ENCODE data around the gene MYOM3.

MYOM3 gene

DNA sequence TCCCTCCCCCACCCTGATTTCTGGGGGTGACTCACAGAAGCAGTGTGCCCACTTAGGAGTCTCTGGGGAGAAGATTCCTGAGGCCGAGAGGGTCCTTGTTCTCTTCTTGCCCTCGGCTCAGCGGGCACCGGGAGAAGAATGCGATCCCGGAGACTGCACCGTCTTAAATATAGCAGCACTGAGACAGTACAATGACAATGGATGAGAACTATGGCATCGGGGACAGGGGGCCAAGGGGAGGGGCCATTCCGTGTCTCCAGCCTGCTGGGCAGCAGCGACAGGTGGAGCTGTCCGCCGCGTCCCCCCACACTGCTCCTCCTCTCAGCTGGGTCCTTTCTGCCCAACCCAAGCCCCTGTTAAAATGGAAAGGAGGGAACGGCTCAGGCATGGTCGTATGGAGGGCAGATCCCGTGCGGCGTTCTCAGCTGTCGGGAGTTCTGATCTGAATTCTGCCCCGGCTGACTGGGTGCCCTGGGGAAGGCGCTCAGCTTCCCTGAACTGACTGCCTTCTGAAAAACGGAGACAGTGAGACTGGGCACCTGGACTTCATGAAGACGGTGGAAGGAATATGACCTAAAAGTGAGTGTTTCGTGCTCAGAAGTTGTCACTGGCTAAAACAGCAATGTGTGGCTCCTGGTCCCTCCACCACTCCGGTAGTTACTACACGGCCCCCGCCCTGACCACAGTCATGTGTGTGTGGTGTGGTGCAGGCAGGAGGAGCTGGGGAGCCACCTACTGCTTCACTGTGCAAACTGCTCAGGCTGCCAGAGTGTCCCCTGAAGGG lies at the start of gene MYOM3:
MYOM3 (minus strand) TSS at position 140 of the 784 bp plus-strand sequence. CDS start 3,499 bp downstream, outside the sequence.
- ATAC-seq (peak; percentile 95), DNase-seq (peak; percentile 60)
- Mint-ChIP-seq H3K9me3 (no peaks in the 10 kb centered on the region), H3K36me3 (ENCODE audit: low read depth) (no peaks in the 10 kb centered on the region), H3K4me1 (peaks cover 4% of the 10 kb centered on the region), H3K27ac (no peak within 1 kb of the TSS), H3K4me3 (no peak within 1 kb of the TSS), H3K27me3 (peaks cover 17% of the 10 kb centered on the region)

DNA sequence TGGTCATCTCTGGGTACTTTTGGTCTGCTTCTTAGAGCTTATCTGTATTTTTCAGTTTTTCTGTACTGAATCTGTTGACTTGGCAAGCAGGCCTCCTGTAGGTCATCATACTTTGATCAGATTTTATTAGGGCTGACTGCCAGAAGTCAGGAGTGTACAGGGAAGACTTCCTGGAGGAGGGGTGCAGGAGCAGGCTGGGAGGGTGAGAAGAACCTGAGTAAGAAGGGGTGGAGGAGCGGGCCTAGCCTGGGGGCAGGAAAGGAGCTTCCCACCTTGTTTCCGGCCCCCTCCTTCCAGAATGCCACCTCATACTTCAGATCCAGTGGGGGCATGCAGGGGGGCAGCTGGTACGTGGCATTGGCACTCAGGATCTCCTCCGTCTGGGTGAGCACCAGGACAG lies 49.3 kb upstream of the MYOM3 start:
- Mint-ChIP-seq H3K36me3 (ENCODE audit: low read depth) (peaks cover 8% of the 10 kb centered on the region), H3K27me3 (no peaks in the 10 kb centered on the region), H3K4me3 (no peak overlapping the region), H3K4me1 (no peaks in the 10 kb centered on the region), H3K9me3 (no peaks in the 10 kb centered on the region), H3K27ac (no peak overlapping the region)
- ATAC-seq (no peak), DNase-seq (no peak)

DNA sequence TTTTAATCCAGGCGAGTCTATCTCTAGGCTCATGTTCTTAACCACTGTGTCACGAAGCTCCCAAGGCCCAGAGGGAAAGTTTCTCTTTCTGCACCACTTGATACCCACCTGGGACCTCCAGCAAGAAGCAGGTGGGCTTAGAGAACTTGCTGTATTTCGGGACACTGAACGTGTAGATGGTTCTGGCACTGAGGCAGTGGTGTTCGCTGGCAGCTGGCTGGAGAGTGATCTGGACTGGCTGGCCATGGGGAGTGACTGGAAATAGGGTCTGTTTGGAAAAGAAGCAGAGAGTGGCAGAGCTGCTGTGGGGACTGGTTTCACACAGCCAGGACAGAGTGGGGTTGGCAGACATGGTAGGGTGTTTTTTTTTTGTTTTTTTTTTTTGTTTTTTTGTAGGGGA lies 47.4 kb upstream of the MYOM3 start:
- H3K27ac Mint-ChIP-seq: no peak overlapping the region

DNA sequence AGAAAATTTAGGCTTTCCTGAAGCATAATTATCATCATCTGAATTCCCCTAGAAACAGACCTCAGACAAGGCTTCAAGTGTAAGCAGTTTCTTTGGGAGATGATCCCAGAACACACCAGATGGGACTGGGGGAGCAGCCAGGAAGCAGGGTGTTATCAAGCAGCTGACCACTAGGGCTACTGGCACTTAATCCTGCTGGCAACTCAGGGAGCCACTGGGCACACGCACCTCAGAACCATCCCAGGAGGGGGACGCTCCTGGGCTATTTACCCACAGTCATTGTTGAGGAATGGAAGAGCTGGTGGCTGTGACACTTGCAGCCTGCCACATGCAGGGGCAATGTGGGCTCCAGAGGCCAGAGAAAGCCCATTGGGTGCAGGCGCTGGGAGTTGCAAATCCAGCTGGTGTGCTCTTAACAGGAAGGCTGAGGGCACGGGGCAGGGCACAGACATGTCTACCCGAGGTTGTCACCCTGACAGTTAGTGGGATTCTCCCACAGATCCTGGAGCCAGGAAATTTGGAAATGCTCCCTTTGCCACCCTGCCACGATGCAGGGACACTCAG lies 46.1 kb upstream of the MYOM3 start:
- H3K27me3 Mint-ChIP-seq: peaks cover 3% of the 10 kb centered on the region
- peaks cover 2% of the 10 kb centered on the region for H3K36me3 Mint-ChIP-seq (ENCODE audit: low read depth)
- ATAC-seq (no peak), DNase-seq (no peak)
- H3K4me3 Mint-ChIP-seq: no peak overlapping the region
- H3K4me1 Mint-ChIP-seq: no peaks in the 10 kb centered on the region
- no peaks in the 10 kb centered on the region for H3K9me3 Mint-ChIP-seq
- no peak overlapping the region for H3K27ac Mint-ChIP-seq

More for the DNA sequence above, 47.4 kb upstream of the MYOM3 start:
- ATAC-seq (no peak), DNase-seq (no peak)
- Mint-ChIP-seq H3K36me3 (ENCODE audit: low read depth) (peaks cover 2% of the 10 kb centered on the region), H3K9me3 (no peaks in the 10 kb centered on the region), H3K4me3 (no peak overlapping the region), H3K27me3 (no peaks in the 10 kb centered on the region), H3K4me1 (no peaks in the 10 kb centered on the region)

DNA sequence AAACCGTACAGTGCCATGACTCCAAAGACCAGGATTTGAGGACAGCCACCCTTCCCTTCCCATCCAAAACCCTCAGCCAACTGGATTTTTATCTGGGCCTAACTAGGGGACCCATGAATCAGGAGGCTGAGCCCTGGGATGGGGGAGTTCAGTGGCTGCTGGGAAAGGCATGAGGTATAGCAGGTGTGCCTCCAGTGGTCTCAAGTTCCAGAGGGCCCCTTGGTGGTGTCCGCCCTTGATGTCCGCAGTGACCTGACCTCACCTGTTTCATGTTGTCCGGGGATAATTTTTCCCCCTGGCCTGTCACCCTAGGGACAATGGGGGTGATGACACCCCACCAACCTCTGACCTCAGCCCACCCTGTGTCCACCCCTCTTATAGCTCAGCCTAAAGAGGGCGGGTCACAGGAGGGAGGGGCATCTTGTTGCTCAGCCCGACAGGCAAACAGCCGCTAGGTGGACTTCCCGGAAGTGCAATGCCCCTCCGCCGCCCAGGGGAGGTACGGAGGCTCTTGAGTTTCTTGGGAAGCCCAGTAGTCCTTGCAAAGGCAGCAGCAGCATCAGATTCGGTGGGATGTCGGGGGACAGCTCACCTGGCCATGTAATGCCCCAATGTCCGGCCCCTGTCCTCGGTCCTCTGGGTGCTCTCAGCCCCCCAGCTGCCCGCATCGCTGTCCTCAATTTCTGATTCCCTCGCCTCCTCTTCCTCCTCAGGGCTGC lies 44.8 kb upstream of the MYOM3 start:
- Mint-ChIP-seq H3K27ac (no peak overlapping the region), H3K27me3 (peaks cover 16% of the 10 kb centered on the region), H3K9me3 (no peaks in the 10 kb centered on the region), H3K36me3 (ENCODE audit: low read depth) (peaks cover 2% of the 10 kb centered on the region), H3K4me3 (no peak overlapping the region), H3K4me1 (no peaks in the 10 kb centered on the region)
- DNase-seq (no peak), ATAC-seq (no peak)

DNA sequence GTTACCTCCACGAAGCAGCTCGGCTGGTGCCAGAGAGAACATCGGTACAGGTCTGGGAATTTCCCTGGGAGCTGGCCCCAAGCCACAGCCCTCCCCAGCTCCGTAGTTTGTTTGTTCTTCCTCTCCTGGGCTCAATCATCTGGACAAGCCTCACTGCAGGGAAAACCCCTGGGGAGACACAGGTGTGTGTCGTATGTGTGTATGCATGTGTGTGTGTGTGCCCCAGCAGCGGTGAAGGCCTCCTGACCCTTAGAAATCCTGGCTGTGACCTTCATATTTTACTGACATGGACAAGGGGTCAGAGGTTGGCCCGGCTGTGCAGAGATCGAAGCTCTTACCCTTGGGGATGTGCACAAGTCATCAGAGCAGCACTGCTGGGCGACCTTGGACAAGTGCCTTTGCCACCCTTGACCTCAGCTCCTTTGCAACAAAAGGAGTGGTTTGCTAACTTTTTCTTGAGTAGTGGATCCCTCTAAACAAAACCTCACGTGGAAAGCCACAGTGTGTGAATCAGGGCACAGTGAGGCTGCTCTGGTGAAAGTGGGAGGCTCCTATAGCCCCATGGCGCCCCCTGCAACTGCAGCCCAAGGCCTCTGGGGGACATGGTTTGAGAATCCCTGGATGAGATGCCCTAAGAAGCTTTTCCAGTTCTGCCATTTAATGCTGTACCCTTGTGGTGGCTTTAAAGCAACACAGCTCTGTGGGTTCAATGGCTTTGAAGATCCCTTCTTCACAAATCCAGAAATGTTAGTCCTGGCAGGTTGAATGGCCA lies 43.3 kb upstream of the MYOM3 start:
- Mint-ChIP-seq H3K36me3 (ENCODE audit: low read depth) (peaks cover 2% of the 10 kb centered on the region), H3K4me1 (peaks cover 13% of the 10 kb centered on the region), H3K4me3 (no peak overlapping the region), H3K27me3 (peaks cover 31% of the 10 kb centered on the region), H3K27ac (no peak overlapping the region), H3K9me3 (no peaks in the 10 kb centered on the region)
- DNase-seq (peak; percentile 14), ATAC-seq (peak; percentile 24)

DNA sequence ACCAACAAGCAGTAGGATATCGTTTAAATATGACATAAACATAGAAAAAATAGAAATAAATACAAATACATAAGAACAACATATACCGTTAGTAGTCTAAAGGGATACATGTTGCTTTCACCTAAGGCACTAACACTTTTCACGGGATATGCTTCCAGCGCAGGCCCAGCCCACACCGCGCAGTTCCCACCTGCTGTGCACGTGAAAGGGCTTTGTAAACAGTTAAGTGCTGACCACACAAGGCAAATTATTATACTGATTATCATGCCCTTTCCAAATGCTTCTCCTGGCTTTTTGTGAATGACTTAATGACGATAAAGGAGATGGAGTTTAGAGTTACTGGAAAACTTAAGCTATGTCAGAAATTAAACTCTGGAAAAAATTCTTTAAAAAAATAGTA lies 42.3 kb upstream of the MYOM3 start:
- H3K4me1 Mint-ChIP-seq: peaks cover 19% of the 10 kb centered on the region
- H3K9me3 Mint-ChIP-seq: no peaks in the 10 kb centered on the region

DNA sequence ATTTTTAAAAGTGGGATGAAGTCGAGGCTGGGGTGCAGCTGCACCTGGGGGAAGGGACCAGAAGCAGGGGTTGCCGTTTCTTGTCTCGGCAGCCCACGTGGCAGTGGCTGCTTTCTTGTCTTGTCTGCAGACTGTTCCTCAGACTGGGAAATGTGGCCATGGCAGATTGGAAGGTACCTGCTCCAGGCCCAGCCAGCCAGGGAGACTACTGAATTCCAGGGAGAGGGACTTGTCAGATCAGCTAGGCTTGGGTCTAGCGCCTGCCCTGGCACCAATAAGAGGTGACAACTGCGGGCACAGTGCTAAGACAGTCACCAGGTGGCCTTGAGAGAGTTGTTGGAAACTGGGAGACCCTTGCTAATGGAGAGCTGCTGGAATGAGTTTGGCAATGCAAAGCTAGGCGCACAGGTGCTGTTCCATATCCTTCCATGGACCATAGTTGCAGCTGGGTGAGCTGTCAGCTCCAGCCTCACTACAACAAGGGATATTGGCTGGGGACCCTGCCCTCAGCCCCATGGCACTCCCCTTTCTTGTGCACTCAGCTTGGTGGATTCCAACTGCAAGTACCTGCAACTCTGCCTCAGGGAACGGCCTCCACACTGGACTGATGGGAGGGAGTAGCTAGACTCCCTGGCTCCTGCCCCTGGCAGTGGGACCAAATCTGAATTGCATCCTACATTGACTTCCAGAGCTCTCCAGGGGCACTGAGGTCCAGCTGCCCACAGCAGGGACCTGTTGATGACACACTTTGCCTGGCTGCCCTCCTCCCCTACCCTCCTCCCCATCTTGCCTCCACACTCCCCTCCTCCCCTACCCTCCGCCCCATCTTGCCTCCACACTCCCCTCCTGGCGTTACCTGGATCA lies 40.9 kb upstream of the MYOM3 start:
- Mint-ChIP-seq H3K27ac (no peak overlapping the region), H3K4me3 (no peak overlapping the region), H3K36me3 (ENCODE audit: low read depth) (peaks cover 2% of the 10 kb centered on the region), H3K27me3 (peaks cover 40% of the 10 kb centered on the region), H3K4me1 (peaks cover 19% of the 10 kb centered on the region), H3K9me3 (no peaks in the 10 kb centered on the region)
- DNase-seq (no peak), ATAC-seq (no peak)

More for the DNA sequence above, 42.3 kb upstream of the MYOM3 start:
- H3K27ac Mint-ChIP-seq: no peak overlapping the region
- ATAC-seq (no peak), DNase-seq (no peak)
- H3K4me3 Mint-ChIP-seq: no peak overlapping the region
- H3K27me3 Mint-ChIP-seq: peaks cover 36% of the 10 kb centered on the region
- H3K36me3 Mint-ChIP-seq (ENCODE audit: low read depth): peaks cover 2% of the 10 kb centered on the region

DNA sequence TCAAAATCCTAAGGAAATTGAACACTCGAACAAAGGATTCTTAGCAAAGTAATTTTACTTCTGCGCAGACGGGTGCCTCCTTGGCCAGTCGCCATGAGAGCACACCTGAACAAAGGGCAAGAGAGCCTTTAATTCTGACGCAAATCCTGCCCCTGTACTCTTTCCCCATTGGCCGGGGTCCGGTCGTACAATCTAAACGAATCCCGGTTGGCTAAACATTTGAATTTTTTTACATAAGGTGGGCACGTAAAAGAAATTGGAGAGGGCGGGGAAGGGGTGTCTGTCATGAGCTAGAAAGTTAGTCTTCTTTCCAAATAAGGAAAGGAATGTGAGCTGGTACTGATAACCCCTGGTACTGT lies 39.2 kb upstream of the MYOM3 start:
- no peaks in the 10 kb centered on the region for H3K9me3 Mint-ChIP-seq
- H3K36me3 Mint-ChIP-seq (ENCODE audit: low read depth): no peaks in the 10 kb centered on the region
- no peak for ATAC-seq
- no peak for DNase-seq
- H3K4me3 Mint-ChIP-seq: peak overlapping the region; percentile 56
- H3K27ac Mint-ChIP-seq: no peak overlapping the region
- H3K4me1 Mint-ChIP-seq: peaks cover 19% of the 10 kb centered on the region
- H3K27me3 Mint-ChIP-seq: peaks cover 42% of the 10 kb centered on the region

DNA sequence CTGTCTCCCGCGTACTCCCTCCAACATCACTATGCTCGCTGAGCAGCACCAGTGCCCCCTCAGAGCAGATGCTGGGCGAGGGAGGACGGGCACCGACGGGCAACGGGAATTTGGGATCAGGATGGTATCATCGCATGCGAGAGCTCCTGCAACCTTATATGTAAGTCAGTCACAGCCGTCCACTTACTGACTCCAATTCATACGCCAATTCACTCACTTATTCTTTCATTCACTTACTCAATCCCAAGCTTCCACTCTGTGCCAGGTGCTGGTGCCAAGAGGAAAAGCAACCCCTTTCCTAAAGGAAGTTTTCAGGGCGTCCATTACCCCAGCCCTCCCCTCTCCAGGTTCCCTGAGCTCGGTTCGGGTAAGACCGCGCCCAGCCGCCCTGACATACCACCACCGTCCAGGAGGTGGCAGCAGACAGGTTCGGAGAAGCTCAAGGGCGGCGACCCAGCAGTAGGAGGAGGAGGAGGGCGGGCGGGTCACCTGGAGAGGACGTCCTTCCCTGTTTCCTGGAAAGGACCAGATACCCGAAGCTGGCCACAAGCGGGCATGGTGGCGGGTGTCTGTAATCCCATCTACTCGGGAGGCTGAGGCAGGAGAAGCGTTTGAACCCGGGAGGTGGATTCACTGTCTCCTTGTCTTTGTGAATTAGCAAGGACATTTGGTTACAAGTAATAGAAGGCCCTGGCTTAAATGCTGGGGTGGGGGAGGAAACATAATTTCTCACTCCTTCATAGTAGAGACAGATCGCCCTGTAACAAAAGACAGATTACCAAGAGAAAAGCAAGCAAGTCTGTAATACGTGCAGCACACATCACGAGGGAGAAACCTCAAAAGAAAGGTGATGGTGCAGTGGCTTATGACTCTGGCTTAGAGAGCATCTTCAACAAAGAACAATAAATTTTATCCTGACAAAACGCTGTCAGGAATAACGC lies 38.6 kb upstream of the MYOM3 start:
- Mint-ChIP-seq H3K36me3 (ENCODE audit: low read depth) (no peaks in the 10 kb centered on the region), H3K4me1 (peaks cover 19% of the 10 kb centered on the region), H3K27ac (no peak overlapping the region), H3K4me3 (peak overlapping the region; percentile 56), H3K9me3 (no peaks in the 10 kb centered on the region), H3K27me3 (peaks cover 43% of the 10 kb centered on the region)
- peak; percentile 88 for ATAC-seq
- peak; percentile 94 for DNase-seq

DNA sequence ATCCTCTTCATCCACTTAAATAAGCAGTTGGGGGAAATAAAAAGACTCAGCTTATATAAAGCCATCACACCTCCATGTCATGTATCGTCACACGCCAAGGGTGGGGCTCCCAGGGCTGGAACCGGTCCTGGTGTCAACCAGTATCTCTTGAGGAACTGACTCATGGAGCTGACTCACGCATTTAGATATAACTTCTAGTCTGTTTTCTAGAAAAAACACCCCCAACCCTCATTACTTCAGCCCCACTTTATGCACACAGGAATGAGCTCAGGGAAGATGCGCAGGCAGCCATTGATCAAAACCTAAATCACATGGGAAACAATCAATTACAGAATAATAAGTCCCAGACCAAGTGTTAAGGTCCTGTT lies 37.9 kb upstream of the MYOM3 start:
- DNase-seq (peak; percentile 49), ATAC-seq (peak; percentile 87)
- Mint-ChIP-seq H3K27ac (no peak overlapping the region), H3K36me3 (ENCODE audit: low read depth) (no peaks in the 10 kb centered on the region), H3K9me3 (no peaks in the 10 kb centered on the region), H3K4me1 (peaks cover 19% of the 10 kb centered on the region), H3K27me3 (peaks cover 43% of the 10 kb centered on the region), H3K4me3 (no peak overlapping the region)

DNA sequence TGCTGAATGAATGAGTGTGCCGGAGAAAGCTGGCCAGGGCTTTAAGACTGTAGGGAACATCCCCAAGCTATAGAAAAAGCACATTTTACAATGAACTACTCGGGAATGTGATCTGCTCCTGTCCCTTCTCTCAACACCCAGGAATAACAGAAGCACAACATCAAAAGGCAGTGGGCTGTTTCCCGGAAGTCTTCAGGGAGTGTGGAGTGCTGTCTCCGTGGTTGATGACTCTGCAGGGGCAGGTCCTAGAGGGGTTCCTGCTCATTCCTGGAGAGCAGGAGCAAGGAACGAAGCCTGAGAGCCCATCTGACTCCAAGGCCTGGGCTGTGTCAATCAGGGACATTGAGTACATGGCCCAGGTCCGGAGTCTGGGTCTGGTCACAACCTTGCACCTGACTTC lies 35.9 kb upstream of the MYOM3 start:
- Mint-ChIP-seq H3K27me3 (peaks cover 38% of the 10 kb centered on the region), H3K4me1 (peaks cover 19% of the 10 kb centered on the region), H3K27ac (no peak overlapping the region), H3K36me3 (ENCODE audit: low read depth) (no peaks in the 10 kb centered on the region), H3K4me3 (no peak overlapping the region), H3K9me3 (no peaks in the 10 kb centered on the region)
- DNase-seq (no peak), ATAC-seq (no peak)

DNA sequence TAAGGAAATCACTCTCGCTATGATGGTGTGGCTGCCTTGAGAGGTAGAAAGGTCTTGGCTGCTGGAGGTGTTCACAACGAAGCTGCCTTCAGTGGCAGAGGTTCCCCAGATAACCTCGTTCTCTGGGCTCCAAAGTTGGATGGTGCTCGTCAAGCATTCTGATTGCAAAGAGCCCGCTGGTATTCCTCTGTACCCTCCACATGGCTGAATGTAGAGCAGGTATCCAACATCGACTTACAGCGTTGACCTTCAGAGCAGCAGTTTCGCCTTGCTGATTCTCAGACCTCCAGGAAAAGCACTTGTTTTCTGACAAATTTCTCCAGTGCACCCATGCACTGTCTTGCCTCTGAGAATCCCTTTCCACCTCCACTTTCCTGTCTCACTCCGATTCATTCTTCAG lies 35.3 kb upstream of the MYOM3 start:
- peaks cover 19% of the 10 kb centered on the region for H3K4me1 Mint-ChIP-seq
- no peaks in the 10 kb centered on the region for H3K9me3 Mint-ChIP-seq
- no peak for ATAC-seq
- H3K4me3 Mint-ChIP-seq: no peak overlapping the region
- no peak for DNase-seq
- H3K27ac Mint-ChIP-seq: no peak overlapping the region
- peaks cover 35% of the 10 kb centered on the region for H3K27me3 Mint-ChIP-seq
- H3K36me3 Mint-ChIP-seq (ENCODE audit: low read depth): no peaks in the 10 kb centered on the region
